Sigmoid colon (tissue), 3 donors: ENCODE data around the gene RFX7.

Source experiments
- CTCF ChIP-seq, 4 experiments: fragments of 450-650 bp in 3 of 4; fragments of 200-600 bp in 1 of 4; IDR thresholded peaks; one replicate each; pipeline ENCODE4 v1.5.1; 2016 to 2019; ENCODE audit warnings: antibody characterized with exemption in 4 of 4, mild to moderate bottlenecking in 3 of 4, moderate library complexity in 2 of 4
- POLR2A ChIP-seq, 2 donors: fragments of 450-650 bp; IDR thresholded peaks; one replicate each; pipeline ENCODE4 v1.6.1; 2016; ENCODE audit warnings: antibody characterized with exemption in 2 of 2, mild to moderate bottlenecking in 2 of 2, moderate library complexity in 2 of 2

GRCh38 chr15:56240390-56240789 lies 3.3 kb downstream of the RFX7 start:
- TF ChIP-seq CTCF (IDR thresholded peaks at IDR 0.05) (no peak), POLR2A (IDR thresholded peaks at IDR 0.05) (no peak)
